ENCODE data around the gene UBE3B. TPM values are rescaled to one million over a fixed set of nuclear protein-coding genes. Genes with fewer than 3 reads are reported as not detected.

UBE3B gene
- total RNA-seq, 1 donor from 2014 or later, result 44.2 TPM

DNA sequence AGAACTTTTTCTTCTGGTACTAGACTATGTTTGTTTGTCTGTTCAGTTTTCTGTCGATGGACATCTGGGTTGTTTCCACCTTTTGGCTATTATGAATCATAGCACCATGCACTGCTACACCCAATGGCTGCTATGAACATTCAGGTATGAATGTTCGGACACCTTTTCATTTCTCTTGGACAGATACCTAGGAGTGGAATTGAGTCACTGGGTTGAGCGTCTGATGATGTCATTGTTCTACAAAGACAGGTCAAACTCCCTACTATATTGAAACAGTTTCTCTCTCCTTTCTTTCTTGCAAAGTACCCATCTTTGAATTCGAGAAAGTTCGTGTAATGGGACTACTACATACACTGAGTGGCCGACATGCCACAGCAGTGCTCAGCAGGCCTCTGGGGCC lies 45.0 kb upstream of the UBE3B start:
- no peak overlapping the region for H3K4me3 Mint-ChIP-seq (ENCODE audit: unreplicated experiment)
- peaks cover 1% of the 10 kb centered on the region for H3K27me3 Mint-ChIP-seq (ENCODE audit: unreplicated experiment)
- no peaks in the 10 kb centered on the region for H3K36me3 Mint-ChIP-seq (ENCODE audit: unreplicated experiment)
- H3K27ac Mint-ChIP-seq (ENCODE audit: unreplicated experiment), result no peak overlapping the region
- DNase-seq, result no peak
- peaks cover 6% of the 10 kb centered on the region for H3K4me1 Mint-ChIP-seq (ENCODE audit: low read depth, unreplicated experiment)
- TF ChIP-seq, protein P1, sequence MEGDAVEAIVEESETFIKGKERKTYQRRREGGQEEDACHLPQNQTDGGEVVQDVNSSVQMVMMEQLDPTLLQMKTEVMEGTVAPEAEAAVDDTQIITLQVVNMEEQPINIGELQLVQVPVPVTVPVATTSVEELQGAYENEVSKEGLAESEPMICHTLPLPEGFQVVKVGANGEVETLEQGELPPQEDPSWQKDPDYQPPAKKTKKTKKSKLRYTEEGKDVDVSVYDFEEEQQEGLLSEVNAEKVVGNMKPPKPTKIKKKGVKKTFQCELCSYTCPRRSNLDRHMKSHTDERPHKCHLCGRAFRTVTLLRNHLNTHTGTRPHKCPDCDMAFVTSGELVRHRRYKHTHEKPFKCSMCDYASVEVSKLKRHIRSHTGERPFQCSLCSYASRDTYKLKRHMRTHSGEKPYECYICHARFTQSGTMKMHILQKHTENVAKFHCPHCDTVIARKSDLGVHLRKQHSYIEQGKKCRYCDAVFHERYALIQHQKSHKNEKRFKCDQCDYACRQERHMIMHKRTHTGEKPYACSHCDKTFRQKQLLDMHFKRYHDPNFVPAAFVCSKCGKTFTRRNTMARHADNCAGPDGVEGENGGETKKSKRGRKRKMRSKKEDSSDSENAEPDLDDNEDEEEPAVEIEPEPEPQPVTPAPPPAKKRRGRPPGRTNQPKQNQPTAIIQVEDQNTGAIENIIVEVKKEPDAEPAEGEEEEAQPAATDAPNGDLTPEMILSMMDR (IDR thresholded peaks at IDR 0.05; ENCODE audit: partially characterized antibody, unreplicated experiment), result no peak
- H3K9me3 Mint-ChIP-seq (ENCODE audit: unreplicated experiment), result peaks cover 2% of the 10 kb centered on the region

GRCh38 chr12:109432842-109433304 lies 44.6 kb upstream of the UBE3B start:
- TF ChIP-seq, protein P1 (IDR thresholded peaks at IDR 0.05; ENCODE audit: partially characterized antibody, unreplicated experiment), result peak; percentile 79
- no peaks in the 10 kb centered on the region for H3K27me3 Mint-ChIP-seq (ENCODE audit: unreplicated experiment)
- H3K4me1 Mint-ChIP-seq (ENCODE audit: low read depth, unreplicated experiment), result peaks cover 6% of the 10 kb centered on the region
- H3K4me3 Mint-ChIP-seq (ENCODE audit: unreplicated experiment), result no peak overlapping the region
- no peak overlapping the region for H3K27ac Mint-ChIP-seq (ENCODE audit: unreplicated experiment)
- H3K36me3 Mint-ChIP-seq (ENCODE audit: unreplicated experiment), result no peaks in the 10 kb centered on the region
- H3K9me3 Mint-ChIP-seq (ENCODE audit: unreplicated experiment), result peaks cover 2% of the 10 kb centered on the region
- DNase-seq, result peak; percentile 92

DNA sequence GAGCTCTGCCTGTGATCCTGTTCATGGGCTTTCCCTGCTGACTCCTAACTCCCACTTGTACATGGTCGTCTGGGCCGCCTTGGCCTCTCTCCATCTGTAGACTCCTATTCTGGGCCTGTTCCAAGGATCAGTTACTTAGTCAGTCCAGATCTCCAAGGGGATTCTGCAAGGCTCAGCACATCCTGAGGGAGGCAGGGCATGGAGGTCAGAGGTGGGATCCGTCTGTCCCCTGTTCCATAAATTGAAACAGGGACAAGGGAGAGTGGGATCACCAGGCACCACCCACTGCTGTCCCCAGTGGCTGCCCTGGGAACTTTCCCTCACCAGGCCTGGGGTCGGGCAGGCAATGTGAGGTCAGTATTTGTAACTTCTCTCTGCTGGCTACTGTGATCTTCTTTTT lies 43.8 kb upstream of the UBE3B start:
- Mint-ChIP-seq H3K4me1 (ENCODE audit: low read depth, unreplicated experiment) (peaks cover 6% of the 10 kb centered on the region), H3K4me3 (ENCODE audit: unreplicated experiment) (no peak overlapping the region), H3K27me3 (ENCODE audit: unreplicated experiment) (no peaks in the 10 kb centered on the region), H3K9me3 (ENCODE audit: unreplicated experiment) (no peaks in the 10 kb centered on the region), H3K27ac (ENCODE audit: unreplicated experiment) (no peak overlapping the region), H3K36me3 (ENCODE audit: unreplicated experiment) (no peaks in the 10 kb centered on the region)
- DNase-seq, result peak; percentile 56
- TF ChIP-seq, protein P1 (IDR thresholded peaks at IDR 0.05; ENCODE audit: partially characterized antibody, unreplicated experiment), result peak; percentile 48

DNA sequence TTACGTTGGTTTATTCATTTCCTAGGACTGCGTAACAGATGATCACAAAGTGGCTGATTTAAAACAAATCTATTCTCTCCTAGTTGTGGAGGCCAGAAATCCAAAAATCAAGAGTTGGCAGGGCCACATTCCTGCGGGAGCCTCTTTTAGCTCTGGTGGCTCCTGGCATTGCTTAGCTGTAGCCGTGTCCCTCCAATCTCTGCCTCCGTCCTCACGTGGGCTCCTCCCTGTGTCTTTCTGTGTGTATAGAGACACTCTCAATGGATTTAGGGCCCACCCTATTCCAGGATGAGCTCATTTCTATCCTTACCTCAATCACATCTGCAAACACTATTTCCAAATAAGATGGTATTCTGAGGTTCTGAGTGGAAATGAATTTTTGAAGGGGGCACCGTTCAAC lies 42.9 kb upstream of the UBE3B start:
- no peaks in the 10 kb centered on the region for H3K36me3 Mint-ChIP-seq (ENCODE audit: unreplicated experiment)
- TF ChIP-seq, protein P1 (IDR thresholded peaks at IDR 0.05; ENCODE audit: partially characterized antibody, unreplicated experiment), result no peak
- no peak overlapping the region for H3K4me3 Mint-ChIP-seq (ENCODE audit: unreplicated experiment)
- H3K4me1 Mint-ChIP-seq (ENCODE audit: low read depth, unreplicated experiment), result peaks cover 6% of the 10 kb centered on the region
- no peaks in the 10 kb centered on the region for H3K27me3 Mint-ChIP-seq (ENCODE audit: unreplicated experiment)
- H3K9me3 Mint-ChIP-seq (ENCODE audit: unreplicated experiment), result no peaks in the 10 kb centered on the region
- no peak for DNase-seq
- H3K27ac Mint-ChIP-seq (ENCODE audit: unreplicated experiment), result no peak overlapping the region

DNA sequence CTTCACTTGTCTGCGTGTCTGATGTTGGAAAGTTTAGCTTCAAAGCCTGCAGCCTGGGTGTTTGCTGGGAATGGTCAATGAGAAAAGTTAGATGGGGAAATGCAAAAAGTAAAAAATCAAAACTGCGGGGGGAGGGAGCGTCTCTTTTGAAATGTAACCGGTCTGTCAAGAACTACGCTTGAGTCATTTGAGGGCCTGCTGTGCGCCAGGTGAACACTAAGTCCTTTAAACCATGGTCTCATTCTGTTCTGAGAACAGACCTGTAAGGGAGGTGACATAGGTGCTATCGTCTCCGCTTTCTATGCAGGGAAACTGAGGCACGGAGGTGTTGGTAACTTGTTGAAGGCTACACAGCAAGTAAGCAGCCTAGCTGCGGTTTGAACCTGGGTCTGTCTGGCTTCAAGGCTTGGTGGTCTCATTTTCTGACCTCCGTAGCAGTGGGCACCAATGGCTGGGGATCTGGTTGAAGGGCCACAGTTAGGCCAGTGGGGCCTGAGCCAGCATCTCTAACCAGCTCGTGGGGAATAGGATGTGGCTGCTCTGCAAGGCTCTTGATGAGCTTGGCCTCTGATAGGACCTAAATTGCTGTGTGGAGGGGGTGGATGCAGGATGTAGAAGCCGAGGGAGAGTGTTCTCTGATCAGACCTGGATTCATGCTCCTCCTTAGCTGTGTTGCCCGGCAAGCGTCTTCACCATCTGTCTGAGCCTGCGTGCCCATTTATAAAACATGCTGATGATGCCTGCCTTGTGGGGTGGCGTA lies 41.8 kb upstream of the UBE3B start:
- peaks cover 6% of the 10 kb centered on the region for H3K4me1 Mint-ChIP-seq (ENCODE audit: low read depth, unreplicated experiment)
- no peaks in the 10 kb centered on the region for H3K9me3 Mint-ChIP-seq (ENCODE audit: unreplicated experiment)
- TF ChIP-seq, protein P1 (IDR thresholded peaks at IDR 0.05; ENCODE audit: partially characterized antibody, unreplicated experiment), result no peak
- H3K27ac Mint-ChIP-seq (ENCODE audit: unreplicated experiment), result no peak overlapping the region
- no peak overlapping the region for H3K4me3 Mint-ChIP-seq (ENCODE audit: unreplicated experiment)
- no peak for DNase-seq
- H3K27me3 Mint-ChIP-seq (ENCODE audit: unreplicated experiment), result peaks cover 3% of the 10 kb centered on the region
- H3K36me3 Mint-ChIP-seq (ENCODE audit: unreplicated experiment), result no peaks in the 10 kb centered on the region

Data from glutamatergic neuron (in vitro differentiated cells).